ENCODE results near the gene ANKRD44.

ANKRD44 gene

GRCh38 chr2:196957881-196958525, 352.6 kb downstream of the ANKRD44 start:
- DNase-seq (ENCODE audit: low spot score) = no peak

GRCh38 chr2:196957442-196957841, 353.1 kb downstream of the ANKRD44 start:
- no peak for DNase-seq (ENCODE audit: low spot score)

GRCh38 chr2:196956069-196956468, 354.5 kb downstream of the ANKRD44 start:
- no peak for DNase-seq (ENCODE audit: low spot score)

GRCh38 chr2:196955036-196955435, 355.5 kb downstream of the ANKRD44 start:
- DNase-seq (ENCODE audit: low spot score) = no peak

GRCh38 chr2:196954001-196954400, 356.6 kb downstream of the ANKRD44 start:
- no peak for DNase-seq (ENCODE audit: low spot score)

- no peak for DNase-seq (ENCODE audit: low spot score)
Observed at GRCh38 chr2:196952936-196953335, 357.6 kb downstream of the ANKRD44 start.

- no peak for DNase-seq (ENCODE audit: low spot score)
Observed at GRCh38 chr2:196951973-196952372, 358.6 kb downstream of the ANKRD44 start.

GRCh38 chr2:196949116-196949515, 361.5 kb downstream of the ANKRD44 start:
- DNase-seq (ENCODE audit: low spot score) = no peak

- DNase-seq (ENCODE audit: low spot score) = no peak
Observed at GRCh38 chr2:196944570-196944969, 366.0 kb downstream of the ANKRD44 start.

GRCh38 chr2:196941398-196942078, 369.0 kb downstream of the ANKRD44 start:
- no peak for DNase-seq (ENCODE audit: low spot score)

GRCh38 chr2:196939371-196939770, 371.2 kb downstream of the ANKRD44 start:
- DNase-seq (ENCODE audit: low spot score) = no peak

Measured in SW480 (cell line).